KOPT-K1 (cell line): ENCODE results near the gene PHC2.

Source experiments
- H3K27ac ChIP-seq: fragments of 200-600 bp; sonication (generic); 2 replicates; pipeline ENCODE4 v1.5.1; 2016; ENCODE audit warnings: antibody characterized with exemption, mild to moderate bottlenecking, low read depth, low read length; ENCODE audit not compliant: poor library complexity, severe bottlenecking
- H3K36me3 ChIP-seq: fragments of 200-600 bp; sonication (generic); 2 replicates; pipeline ENCODE4 v1.5.1; 2017; ENCODE audit warnings: antibody characterized with exemption, mild to moderate bottlenecking, low read length, moderate library complexity; ENCODE audit not compliant: insufficient read depth
- H3K9me3 ChIP-seq: fragments of 200-600 bp; sonication (generic); 2 replicates; pipeline ENCODE4 v1.5.1; 2017; ENCODE audit warnings: antibody characterized with exemption, low read length, mild to moderate bottlenecking; ENCODE audit not compliant: insufficient read depth, poor library complexity, severe bottlenecking

PHC2 gene

GRCh38 chr1:33392639-33393038 lies 38.3 kb downstream of the PHC2 start:
- H3K27ac ChIP-seq: no peak overlapping the region

DNA sequence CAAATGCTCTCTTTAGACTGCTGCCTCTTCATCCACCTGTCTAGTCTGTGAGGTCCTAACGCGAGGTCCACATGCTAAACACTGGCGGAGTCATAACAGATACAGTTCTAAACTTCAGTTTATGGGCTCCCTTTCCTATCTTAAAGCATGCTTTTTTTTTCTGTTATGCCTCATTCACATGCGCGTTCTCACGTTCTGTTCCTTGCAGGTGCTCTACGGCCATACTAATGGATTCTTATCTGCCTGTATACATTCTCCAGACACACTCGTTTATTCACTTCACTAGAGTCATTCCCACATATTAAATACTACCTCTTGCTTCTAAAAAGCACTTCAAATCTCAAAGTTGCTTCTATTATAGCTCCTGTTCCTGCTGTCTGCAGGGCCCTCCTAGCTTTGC lies 38.7 kb downstream of the PHC2 start:
- Histone ChIP-seq H3K9me3 (no peaks in the 10 kb centered on the region), H3K27ac (no peak overlapping the region), H3K36me3 (no peaks in the 10 kb centered on the region)

More at GRCh38 chr1:33392639-33393038, 38.3 kb downstream of the PHC2 start:
- Histone ChIP-seq H3K36me3 (no peaks in the 10 kb centered on the region), H3K9me3 (no peaks in the 10 kb centered on the region)

DNA sequence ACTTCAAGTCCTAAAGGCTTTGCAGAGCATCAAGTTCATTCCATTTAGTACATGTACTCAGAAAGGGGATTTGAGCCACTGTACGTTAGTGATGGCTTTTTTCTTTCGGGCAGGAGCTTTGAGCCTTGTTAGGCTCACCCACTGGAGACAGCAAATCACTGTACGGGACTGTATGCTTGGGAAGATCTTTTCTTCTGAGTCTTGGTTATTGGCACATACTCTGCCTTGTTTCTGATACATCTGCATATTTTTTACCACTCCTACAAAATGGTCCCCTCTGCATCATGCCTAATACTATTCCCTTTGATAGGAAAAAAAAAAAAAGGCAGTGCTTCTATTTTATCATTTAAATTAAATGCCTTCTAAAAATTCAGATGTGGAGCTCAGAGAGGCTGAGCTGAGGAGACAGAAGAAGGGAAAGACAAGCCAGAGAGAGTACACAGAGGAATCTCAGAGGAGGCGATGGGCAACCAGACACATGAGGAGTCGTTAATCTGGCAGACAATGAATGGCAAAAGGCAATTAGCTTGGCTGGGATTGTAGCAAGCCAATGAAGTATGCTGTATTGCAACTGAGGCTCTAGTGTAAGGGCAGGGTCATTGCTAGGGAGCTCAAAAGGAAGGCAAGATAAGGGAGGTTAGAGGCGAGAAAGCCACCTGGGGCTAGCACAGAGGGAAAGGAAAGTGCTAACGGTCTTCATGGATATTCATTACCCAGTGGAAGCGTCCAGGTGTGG lies 39.4 kb downstream of the PHC2 start:
- Histone ChIP-seq H3K9me3 (no peaks in the 10 kb centered on the region), H3K27ac (no peak overlapping the region), H3K36me3 (no peaks in the 10 kb centered on the region)

- Histone ChIP-seq H3K27ac (no peak overlapping the region), H3K9me3 (no peaks in the 10 kb centered on the region), H3K36me3 (no peaks in the 10 kb centered on the region)
These were observed 40.4 kb downstream of the PHC2 start for GRCh38 chr1:33390542-33390941.

- Histone ChIP-seq H3K27ac (no peak overlapping the region), H3K36me3 (no peaks in the 10 kb centered on the region), H3K9me3 (no peaks in the 10 kb centered on the region)
These were observed 41.8 kb downstream of the PHC2 start for GRCh38 chr1:33388805-33389771.

- H3K9me3 ChIP-seq: no peaks in the 10 kb centered on the region
- no peaks in the 10 kb centered on the region for H3K36me3 ChIP-seq
- H3K27ac ChIP-seq: no peak overlapping the region
These were observed 43.3 kb downstream of the PHC2 start for GRCh38 chr1:33387625-33388024.

DNA sequence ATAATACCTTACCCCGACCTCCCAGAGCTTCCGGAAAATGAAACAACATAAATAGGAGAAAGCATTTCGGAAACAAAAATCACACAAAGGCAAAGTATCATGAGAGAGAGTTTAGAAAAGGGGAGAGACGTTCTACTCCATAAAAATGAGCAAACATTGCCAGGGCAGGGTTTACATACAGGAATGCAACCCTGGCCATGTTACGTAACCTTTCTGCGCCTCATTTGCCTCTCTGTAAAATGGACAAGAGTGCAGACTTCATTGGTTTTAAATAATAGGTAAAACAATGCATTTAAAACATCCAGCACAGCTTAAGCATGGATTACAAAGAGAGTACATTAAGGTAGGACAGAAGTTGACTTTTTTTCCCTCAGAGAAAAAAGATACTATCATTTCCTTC lies 45.6 kb downstream of the PHC2 start:
- Histone ChIP-seq H3K36me3 (no peaks in the 10 kb centered on the region), H3K27ac (no peak overlapping the region), H3K9me3 (no peaks in the 10 kb centered on the region)

GRCh38 chr1:33384040-33384812 lies 46.7 kb downstream of the PHC2 start:
- Histone ChIP-seq H3K27ac (no peak overlapping the region), H3K9me3 (no peaks in the 10 kb centered on the region), H3K36me3 (no peaks in the 10 kb centered on the region)

DNA sequence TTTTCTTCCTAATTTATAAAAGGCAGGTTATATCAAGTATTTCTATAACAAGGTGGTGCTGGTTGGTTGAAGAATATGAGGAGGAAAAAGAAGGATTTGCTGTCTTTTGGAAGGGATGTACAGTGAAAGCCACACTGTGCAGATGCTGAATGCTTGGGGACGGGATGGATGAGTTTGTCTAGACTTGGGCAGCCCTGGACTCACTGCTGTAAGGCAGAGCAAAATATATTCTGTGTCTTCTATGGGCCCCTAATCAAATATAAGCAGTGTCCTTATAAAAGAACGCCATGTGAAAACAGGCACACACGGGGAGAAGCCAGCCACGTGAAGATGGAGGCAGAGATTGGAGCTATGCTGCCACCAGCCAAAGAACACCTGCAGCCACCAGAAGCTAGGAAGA lies 47.4 kb downstream of the PHC2 start:
- H3K36me3 ChIP-seq: no peaks in the 10 kb centered on the region
- H3K9me3 ChIP-seq: no peaks in the 10 kb centered on the region
- H3K27ac ChIP-seq: no peak overlapping the region

- no peaks in the 10 kb centered on the region for H3K9me3 ChIP-seq
- H3K36me3 ChIP-seq: no peaks in the 10 kb centered on the region
- H3K27ac ChIP-seq: no peak overlapping the region
These were observed 48.1 kb downstream of the PHC2 start for GRCh38 chr1:33382661-33383415.

GRCh38 chr1:33381977-33382376 lies 48.9 kb downstream of the PHC2 start:
- Histone ChIP-seq H3K27ac (no peak overlapping the region), H3K36me3 (no peaks in the 10 kb centered on the region), H3K9me3 (no peaks in the 10 kb centered on the region)

DNA sequence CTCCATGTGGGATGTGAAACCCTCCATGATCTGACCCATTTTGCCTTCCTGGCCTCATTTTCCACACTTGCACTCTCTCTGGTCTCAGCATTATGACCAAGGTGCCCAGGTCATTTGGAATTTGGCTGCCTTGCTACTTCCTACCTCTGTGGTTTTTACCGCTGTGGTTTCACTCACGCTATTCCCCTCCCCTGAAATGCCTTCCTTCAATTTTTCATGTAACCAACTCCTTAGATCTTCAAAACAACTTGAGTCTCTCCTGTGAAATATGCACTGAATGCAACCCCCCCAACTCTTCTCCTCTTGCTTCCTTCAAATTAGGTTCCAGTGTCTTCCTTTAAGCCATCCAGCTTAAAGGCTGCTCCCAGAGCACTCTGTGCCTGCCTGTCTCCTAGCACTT lies 50.1 kb downstream of the PHC2 start:
- Histone ChIP-seq H3K27ac (no peak overlapping the region), H3K9me3 (no peaks in the 10 kb centered on the region), H3K36me3 (no peaks in the 10 kb centered on the region)

GRCh38 chr1:33379631-33380354 lies 51.1 kb downstream of the PHC2 start:
- Histone ChIP-seq H3K9me3 (no peaks in the 10 kb centered on the region), H3K27ac (no peak overlapping the region), H3K36me3 (no peaks in the 10 kb centered on the region)

- H3K36me3 ChIP-seq: no peaks in the 10 kb centered on the region
- H3K9me3 ChIP-seq: no peaks in the 10 kb centered on the region
- H3K27ac ChIP-seq: no peak overlapping the region
These were observed 51.9 kb downstream of the PHC2 start for GRCh38 chr1:33378976-33379375.
